GM23338 (cell line): ENCODE measurements around the gene ADAM10. TPM values are rescaled to one million over a fixed set of nuclear protein-coding genes. Genes with fewer than 3 reads are reported as not detected.

Experiments used
- ATAC-seq: fragments of 200-7000 bp; cut with Tn5 transposase; 3 replicates; pipeline ENCODE4 v1.9.1; 2020
- DNase-seq: peaks from one replicate; pipeline ENCODE4 v3.0.0-alpha.2; 2015; ENCODE audit warnings: low spot score
- H2AFZ ChIP-seq: fragments of 200-600 bp; sonication (generic); 2 replicates; pipeline ENCODE4 v1.8.0; 2016; ENCODE audit warnings: antibody characterized with exemption, mild to moderate bottlenecking, moderate library complexity
- H3F3A ChIP-seq: fragments of 200-600 bp; sonication (generic); replicated peaks from 2 replicates; pipeline ENCODE4 v1.8.0; 2017; ENCODE audit warnings: antibody characterized with exemption, mixed run types, low read depth
- H3K27ac ChIP-seq: fragments of 200-600 bp; sonication (generic); 2 replicates; pipeline ENCODE4 v1.6.1; 2016; ENCODE audit warnings: low read depth
- H3K27me3 ChIP-seq: fragments of 200-600 bp; sonication (generic); 2 replicates; pipeline ENCODE4 v1.8.0; 2016; ENCODE audit warnings: mild to moderate bottlenecking, mixed run types, moderate library complexity; ENCODE audit not compliant: insufficient read depth
- H3K36me3 ChIP-seq: fragments of 200-600 bp; sonication (generic); 2 replicates; pipeline ENCODE4 v1.8.0; 2016; ENCODE audit warnings: mild to moderate bottlenecking; ENCODE audit not compliant: insufficient read depth
- H3K4me1 ChIP-seq: fragments of 200-600 bp; sonication (generic); 2 replicates; pipeline ENCODE4 v1.8.0; 2016; ENCODE audit warnings: mild to moderate bottlenecking, moderate library complexity; ENCODE audit not compliant: insufficient read depth
- H3K4me2 ChIP-seq: fragments of 200-600 bp; sonication (generic); 2 replicates; pipeline ENCODE4 v1.7.1; 2017; ENCODE audit warnings: mixed run types
- H3K4me3 ChIP-seq: fragments of 200-600 bp; sonication (generic); 2 replicates; pipeline ENCODE4 v1.6.1; 2016; ENCODE audit warnings: mixed run types
- H3K79me2 ChIP-seq: fragments of 200-600 bp; sonication (generic); replicated peaks from 2 replicates; pipeline ENCODE4 v1.8.0; 2017; ENCODE audit warnings: mild to moderate bottlenecking; ENCODE audit not compliant: insufficient read depth
- H3K9me2 ChIP-seq: fragments of 200-600 bp; sonication (generic); 2 replicates; pipeline ENCODE4 v1.8.0; 2017; ENCODE audit not compliant: insufficient read depth
- H4K20me1 ChIP-seq: fragments of 200-600 bp; sonication (generic); replicated peaks from 2 replicates; pipeline ENCODE4 v1.8.0; 2017; ENCODE audit warnings: mild to moderate bottlenecking; ENCODE audit not compliant: insufficient read depth
- H3K27ac Mint-ChIP-seq: 2 replicates; pipeline ENCODE4 v1.8.0; 2020; ENCODE audit warnings: inconsistent platforms, mild to moderate bottlenecking, moderate library complexity, mixed read lengths
- H3K27me3 Mint-ChIP-seq: 3 replicates; pipeline ENCODE4 v1.8.0; 2022; ENCODE audit warnings: low read depth, mild to moderate bottlenecking, moderate library complexity, mixed read lengths, inconsistent platforms; ENCODE audit not compliant: insufficient read depth, poor library complexity
- H3K36me3 Mint-ChIP-seq: 3 replicates; pipeline ENCODE4 v1.8.0; 2021; ENCODE audit warnings: low read depth, mild to moderate bottlenecking, inconsistent platforms, moderate library complexity, mixed read lengths
- H3K4me1 Mint-ChIP-seq: 3 replicates; pipeline ENCODE4 v1.8.0; 2020; ENCODE audit warnings: mild to moderate bottlenecking, inconsistent platforms, mixed read lengths
- H3K4me3 Mint-ChIP-seq: 3 replicates; pipeline ENCODE4 v1.8.0; 2021; ENCODE audit warnings: moderate library complexity, mild to moderate bottlenecking, inconsistent platforms, mixed read lengths
- H3K9me3 Mint-ChIP-seq: 3 replicates; pipeline ENCODE4 v1.8.0; 2020; ENCODE audit warnings: moderate library complexity, mild to moderate bottlenecking, inconsistent platforms, mixed read lengths
- CTCF ChIP-seq, 2 experiments: fragments of 200-600 bp in 1 of 2; sonication (generic) in 1 of 2; conservative IDR thresholded peaks; 2 replicates each; pipeline versions ENCODE4 v1.5.1 to v1.6.1; 2016 to 2017; ENCODE audit warnings: antibody characterized with exemption in 2 of 2, low read depth in 2 of 2, mild to moderate bottlenecking in 2 of 2, moderate library complexity in 1 of 2
- JUNB ChIP-seq: IDR thresholded peaks from one replicate; pipeline ENCODE4 v1.6.1; 2016; ENCODE audit warnings: antibody characterized with exemption; ENCODE audit not compliant: unreplicated experiment
- REST ChIP-seq: IDR thresholded peaks from one replicate; pipeline ENCODE4 v1.6.1; 2018; ENCODE audit warnings: antibody characterized with exemption; ENCODE audit not compliant: unreplicated experiment
- ZNF331 ChIP-seq: fragments of 250-450 bp; sonication (Bioruptor Pico); IDR thresholded peaks from 2 replicates; pipeline ENCODE4 v1.5.0; 2020; ENCODE audit warnings: low read depth, mild to moderate bottlenecking, moderate library complexity
- polyA plus RNA-seq: library from polyadenylated mRNA; unstranded; fragments of >200 nt; fragmentation: Nextera tagmentation; extraction: Ambion mirVana; gene quantifications from 2 replicates; pipeline ENCODE4 v1.2.1, GENCODE V29; 2016
- total RNA-seq: library from RNA; depleted of rRNA; stranded (reverse); fragments of >200 nt; shearing (Covaris generic); gene quantifications from 2 replicates; pipeline ENCODE4 v1.2.3, GENCODE V29; 2014

ADAM10 gene
- total and polyA plus RNA-seq, 2 experiments from 2014 or later: 25.0 to 114 TPM

DNA sequence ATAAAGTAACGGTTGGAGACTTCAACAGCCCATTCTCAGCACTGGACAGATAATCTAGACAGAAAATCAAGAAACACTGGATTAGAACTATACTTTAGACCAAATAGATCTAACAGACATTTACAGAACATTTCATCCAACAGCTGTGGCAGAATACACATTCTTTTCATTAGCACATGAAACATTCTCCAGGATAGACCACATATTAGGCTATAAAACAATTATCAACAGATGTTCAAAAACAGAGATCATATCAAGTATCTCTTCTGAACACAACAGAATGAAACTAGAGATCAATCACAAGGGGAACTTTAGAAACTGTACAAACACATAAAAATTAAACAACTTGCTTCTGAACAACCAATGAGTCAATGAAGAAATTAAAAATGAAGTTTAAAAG, 133.3 kb downstream of the ADAM10 start:
- Histone ChIP-seq H3K27ac (no peak overlapping the region), H3K36me3 (no peaks in the 10 kb centered on the region; the same call in 1 of the 2 replicates), H3K79me2 (peaks cover 30% of the 10 kb centered on the region), H4K20me1 (no peaks in the 10 kb centered on the region), H3K9me2 (no peaks in the 10 kb centered on the region), H2AFZ (no peak overlapping the region), H3K4me2 (no peak overlapping the region), H3F3A (no peaks in the 10 kb centered on the region), H3K4me1 (no peaks in the 10 kb centered on the region), H3K4me3 (no peak overlapping the region), H3K27me3 (no peaks in the 10 kb centered on the region)
- Mint-ChIP-seq H3K4me3 (no peak overlapping the region), H3K36me3 (peaks cover 52% of the 10 kb centered on the region), H3K27ac (no peak overlapping the region), H3K27me3 (no peaks in the 10 kb centered on the region), H3K9me3 (peaks cover 13% of the 10 kb centered on the region; the same call in 2 of the 3 replicates), H3K4me1 (no peaks in the 10 kb centered on the region; the same call in 2 of the 3 replicates)
- DNase-seq: no peak
- no peak for TF ChIP-seq ZNF331 (CRISPR knock-in tag)
- TF ChIP-seq REST: no peak
- no peak for ATAC-seq

- Histone ChIP-seq H3F3A (no peaks in the 10 kb centered on the region), H2AFZ (no peak overlapping the region), H3K36me3 (peaks cover 2% of the 10 kb centered on the region; the same call in 1 of the 2 replicates), H3K4me2 (no peak overlapping the region), H3K9me2 (no peaks in the 10 kb centered on the region), H3K79me2 (peaks cover 15% of the 10 kb centered on the region), H3K4me3 (no peak overlapping the region), H3K4me1 (no peaks in the 10 kb centered on the region), H4K20me1 (no peaks in the 10 kb centered on the region), H3K27ac (no peak overlapping the region), H3K27me3 (no peaks in the 10 kb centered on the region)
- no peaks in the 10 kb centered on the region for H3K27me3 Mint-ChIP-seq
- peaks cover 13% of the 10 kb centered on the region; the same call in 2 of the 3 replicates for H3K9me3 Mint-ChIP-seq
- DNase-seq: no peak
- ATAC-seq: peak; percentile 60
- TF ChIP-seq CTCF (conservative IDR thresholded peaks at IDR 0.05; ENCODE audit: low read depth in 2 of 2): 0 out of 4 replicates have a peak, but pooled peaks of 1 of the 2 experiments have one; percentile 21
- TF ChIP-seq JUNB: no peak
- TF ChIP-seq ZNF331 (CRISPR knock-in tag): no peak
- no peaks in the 10 kb centered on the region; the same call in 1 of the 3 replicates for H3K4me1 Mint-ChIP-seq
- H3K27ac Mint-ChIP-seq: no peak overlapping the region
- H3K4me3 Mint-ChIP-seq: no peak overlapping the region
- peaks cover 36% of the 10 kb centered on the region for H3K36me3 Mint-ChIP-seq
Observed at GRCh38 chr15:58611731-58612676, 137.5 kb downstream of the ADAM10 start.
